Tibial artery (tissue), 4 donors: ENCODE results near the gene GRK1.

Experiments
- DNase-seq, 2 donors: peaks; one replicate each; pipeline ENCODE4 v3.0.0-alpha.2; 2019
- H3K27ac ChIP-seq, 2 donors: fragments of 200-600 bp; sonication (generic) in 1 of 2; 1 replicate in 1 of 2; 2 replicates in 1 of 2; pipeline ENCODE4 v1.5.1; 2018 to 2019; ENCODE audit warnings: mild to moderate bottlenecking in 1 of 2
- H3K27me3 ChIP-seq, 2 donors: fragments of 200-600 bp; sonication (generic) in 1 of 2; one replicate each; pipeline versions ENCODE4 v1.5.1 to v1.6.0; 2016 to 2019
- H3K36me3 ChIP-seq, 3 donors: fragments of 200-600 bp; sonication (generic) in 2 of 3; one replicate each; pipeline ENCODE4 v1.5.1; 2016 to 2019; ENCODE audit warnings: mild to moderate bottlenecking in 2 of 3
- H3K4me1 ChIP-seq, 4 donors: fragments of 200-600 bp; sonication (generic) in 2 of 4; 1 replicate in 3 of 4; 2 replicates in 1 of 4; pipeline ENCODE4 v1.5.1; 2016 to 2019
- H3K4me3 ChIP-seq, 2 donors: fragments of 200-600 bp; sonication (generic) in 1 of 2; 1 replicate in 1 of 2; 2 replicates in 1 of 2; pipeline ENCODE4 v1.5.1; 2018 to 2019; ENCODE audit warnings: mild to moderate bottlenecking in 2 of 2
- H3K9me3 ChIP-seq, 3 donors: fragments of 200-600 bp; sonication (generic) in 1 of 3; one replicate each; pipeline ENCODE4 v1.5.1; 2016 to 2019
- CTCF ChIP-seq, 2 experiments: fragments of 200-600 bp in 1 of 2; fragments of 450-650 bp in 1 of 2; IDR thresholded peaks; one replicate each; pipeline ENCODE4 v1.5.1; 2017 to 2019; ENCODE audit warnings: antibody characterized with exemption in 2 of 2, mild to moderate bottlenecking in 1 of 2, moderate library complexity in 1 of 2
- intact Hi-C: fragments of 100-400 bp; cut with DNase I; formaldehyde crosslinking; loops from one replicate; pipeline ENCODE4 v1.15.0; 2023; ENCODE audit warnings: low total_unique reads

The GRK1 gene

DNA sequence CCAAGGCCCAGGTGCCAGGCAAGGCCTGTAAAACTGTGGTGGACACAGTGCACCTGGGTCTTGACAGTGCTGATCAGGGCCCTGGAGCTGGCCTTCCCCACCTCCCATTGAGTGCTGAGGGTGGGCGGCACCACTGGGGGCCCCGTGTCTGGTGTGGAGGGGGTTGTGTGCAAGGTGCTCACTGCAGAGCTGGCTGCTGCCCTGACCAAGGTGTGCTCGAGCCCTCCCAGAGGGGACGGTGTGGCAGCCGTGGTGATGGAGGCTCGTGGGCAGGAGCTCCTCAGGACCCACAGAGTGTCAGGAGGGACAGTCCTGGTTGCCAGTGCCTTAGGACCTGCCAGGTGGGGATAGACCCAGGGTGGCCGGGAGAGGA lies 32.0 kb upstream of the GRK1 start:
- Histone ChIP-seq H3K4me1 (no peaks in the 10 kb centered on the region), H3K9me3 (no peaks in the 10 kb centered on the region), H3K27me3 (no peaks in the 10 kb centered on the region), H3K36me3 (peaks cover 9 to 68% (median 68%) of the 10 kb centered on the region in 3 donors), H3K4me3 (no peak overlapping the region), H3K27ac (no peak overlapping the region)
- no peak for DNase-seq
- intact Hi-C loops = no loop called here
- TF ChIP-seq CTCF (IDR thresholded peaks at IDR 0.05) = no peak

DNA sequence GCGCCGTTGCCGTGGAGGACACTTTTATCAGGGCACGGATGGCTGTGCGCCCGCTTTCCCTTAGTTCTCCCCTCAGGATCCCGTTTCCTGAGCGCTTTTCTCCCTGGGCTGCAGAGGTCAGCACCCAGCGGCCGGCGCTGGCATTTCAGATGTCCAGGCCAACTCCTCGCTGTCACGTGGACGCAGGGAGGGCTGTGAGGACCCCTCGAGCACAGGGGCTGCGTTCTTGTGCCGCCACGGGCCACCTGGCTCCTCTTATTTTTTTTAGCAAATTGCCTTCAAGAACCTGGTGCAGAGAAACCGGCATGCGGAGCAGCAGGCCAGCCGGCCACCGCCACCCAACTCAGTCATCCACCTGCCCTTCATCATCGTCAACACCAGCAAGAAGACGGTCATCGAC lies 31.3 kb upstream of the GRK1 start:
- DNase-seq = no peak
- Histone ChIP-seq H3K27ac (no peak overlapping the region), H3K27me3 (no peaks in the 10 kb centered on the region), H3K9me3 (no peaks in the 10 kb centered on the region), H3K36me3 (peaks cover 9 to 75% (median 74%) of the 10 kb centered on the region in 3 donors), H3K4me3 (no peak overlapping the region), H3K4me1 (no peaks in the 10 kb centered on the region)
- intact Hi-C loops = no loop called here
- no peak for TF ChIP-seq CTCF (IDR thresholded peaks at IDR 0.05)

DNA sequence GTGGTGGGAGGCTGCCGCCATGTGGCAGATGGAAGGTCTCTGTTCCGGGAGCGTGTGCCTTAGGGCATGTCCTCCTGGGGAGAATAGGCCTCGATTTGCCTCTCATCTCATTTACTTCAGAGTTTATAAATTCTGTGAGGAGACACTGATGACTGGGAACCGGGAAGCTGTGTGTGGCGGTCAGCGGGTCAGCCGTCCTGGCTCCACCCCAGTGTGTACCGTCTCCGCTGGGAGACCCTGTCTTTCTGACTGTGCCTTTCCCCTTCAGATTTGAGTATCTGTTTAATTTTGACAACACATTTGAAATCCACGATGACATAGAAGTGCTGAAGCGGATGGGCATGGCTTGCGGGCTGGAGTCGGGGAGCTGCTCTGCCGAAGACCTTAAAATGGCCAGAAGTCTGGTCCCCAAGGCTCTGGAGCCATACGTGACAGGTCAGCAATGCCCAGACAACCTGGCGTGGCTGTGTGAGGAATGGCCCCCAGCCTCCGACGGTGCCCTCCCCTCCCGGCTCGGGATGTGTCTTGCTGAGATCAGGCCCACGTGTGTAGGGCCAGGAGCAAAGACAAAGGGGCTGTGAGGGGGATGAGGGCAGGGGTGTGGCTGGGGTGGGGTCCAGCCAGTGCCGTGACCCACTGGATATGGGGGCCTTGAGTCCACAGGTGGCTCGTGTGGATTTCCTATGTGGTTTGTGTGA lies 30.6 kb upstream of the GRK1 start:
- Histone ChIP-seq H3K9me3 (no peaks in the 10 kb centered on the region), H3K4me3 (no peak overlapping the region), H3K27ac (no peak overlapping the region), H3K36me3 (peaks cover 9 to 76% (median 70%) of the 10 kb centered on the region in 3 donors), H3K27me3 (no peaks in the 10 kb centered on the region), H3K4me1 (no peaks in the 10 kb centered on the region)
- TF ChIP-seq CTCF (IDR thresholded peaks at IDR 0.05) = no peak
- peak in 1 of 2 donors; percentile 35 for DNase-seq
- intact Hi-C loops = no loop called here

GRCh38 chr13:113637262-113638160 lies 29.5 kb upstream of the GRK1 start:
- Histone ChIP-seq H3K4me1 (no peaks in the 10 kb centered on the region), H3K27ac (no peak overlapping the region), H3K36me3 (peaks cover 9 to 68% (median 59%) of the 10 kb centered on the region in 3 donors), H3K27me3 (no peaks in the 10 kb centered on the region), H3K9me3 (no peaks in the 10 kb centered on the region), H3K4me3 (no peak overlapping the region)
- DNase-seq = peak in 1 of 2 donors; percentile 41
- no peak for TF ChIP-seq CTCF (IDR thresholded peaks at IDR 0.05)
- intact Hi-C loops = no loop called here

GRCh38 chr13:113638173-113638746 lies 28.8 kb upstream of the GRK1 start:
- peak in 1 of 2 donors; percentile 25 for DNase-seq
- no peaks in the 10 kb centered on the region for H3K9me3 ChIP-seq
- intact Hi-C loops = no loop called here
- H3K27ac ChIP-seq = no peak overlapping the region
- H3K4me1 ChIP-seq = no peaks in the 10 kb centered on the region
- no peaks in the 10 kb centered on the region for H3K27me3 ChIP-seq
- H3K36me3 ChIP-seq = peaks cover 6 to 68% (median 54%) of the 10 kb centered on the region in 3 donors
- no peak for TF ChIP-seq CTCF (IDR thresholded peaks at IDR 0.05)
- H3K4me3 ChIP-seq = no peak overlapping the region
